Panc1 (cell line): ENCODE data around the gene OR4F15. TPM values are rescaled to one million over a fixed set of nuclear protein-coding genes. Genes with fewer than 3 reads are reported as not detected.
"Not testable (repeated sequence)": the region's sequence is repeated elsewhere in the genome, so short reads cannot be mapped to it uniquely, and the experiment has no call there.

Source experiments
- ATAC-seq: fragments of 200-7000 bp; cut with Tn5 transposase; 2 replicates; pipeline ENCODE4 v1.9.1; 2020; ENCODE audit warnings: mild to moderate bottlenecking, moderate library complexity
- BruUV-seq: library from RNA; stranded (reverse); fragments of 400-500 nt; replicated peaks from 2 replicates; lab custom pipeline; 2021; lab: Mats Ljungman, UMichigan
- CTCF ChIA-PET: fragments of 300-600 bp; sonication (Branson Sonifier 250); formaldehyde crosslinking; loops from one replicate; lab custom pipeline; 2022; ENCODE audit warnings: antibody characterized with exemption; lab: Charles Lee
- POLR2A ChIA-PET: fragments of 300-600 bp; sonication (Branson Sonifier 250); formaldehyde crosslinking; loops from one replicate; lab custom pipeline; 2022; ENCODE audit warnings: antibody characterized with exemption; lab: Charles Lee
- DNase-seq: peaks from one replicate; pipeline ENCODE4 v3.0.0-alpha.2; 2010; ENCODE audit warnings: low read depth, low spot score
- H3K27ac ChIP-seq: 2 replicates; pipeline ENCODE4 v1.5.1; 2011; ENCODE audit warnings: mild to moderate bottlenecking, low read length, inconsistent platforms
- H3K27me3 ChIP-seq: fragments of 200-500 bp; sonication (Bioruptor generic); 2 replicates; pipeline ENCODE4 v1.6.0; 2014; ENCODE audit warnings: low read length, inconsistent platforms; ENCODE audit not compliant: control insufficient read depth, insufficient read depth
- H3K36me3 ChIP-seq: fragments of 200-500 bp; sonication (Bioruptor generic); 2 replicates; pipeline ENCODE4 v1.5.1; 2014; ENCODE audit warnings: inconsistent platforms, mild to moderate bottlenecking, low read length, moderate library complexity; ENCODE audit not compliant: control insufficient read depth, insufficient read depth
- H3K4me1 ChIP-seq: 2 replicates; pipeline ENCODE4 v1.5.1; 2011; ENCODE audit warnings: inconsistent platforms, mild to moderate bottlenecking, low read length, moderate library complexity; ENCODE audit not compliant: control insufficient read depth, insufficient read depth
- H3K4me3 ChIP-seq, 2 experiments: 2 replicates each; pipeline ENCODE4 v1.5.1; 2011 to 2012; ENCODE audit warnings: low read depth in 2 of 2, low read length in 2 of 2, mild to moderate bottlenecking in 2 of 2, inconsistent platforms in 1 of 2, moderate library complexity in 1 of 2
- H3K9me3 ChIP-seq: fragments of 200-500 bp; sonication (Bioruptor generic); 2 replicates; pipeline ENCODE4 v1.5.1; 2014; ENCODE audit warnings: low read depth, mild to moderate bottlenecking, inconsistent platforms, low read length, moderate library complexity; ENCODE audit not compliant: control insufficient read depth, insufficient read depth
- POLR2AphosphoS5 ChIP-seq: IDR thresholded peaks from 2 replicates; pipeline ENCODE4 v1.6.1; 2012; ENCODE audit warnings: mild to moderate bottlenecking, low read depth, low read length, moderate library complexity
- SIN3A ChIP-seq: IDR thresholded peaks from 2 replicates; pipeline ENCODE4 v1.6.1; 2012; ENCODE audit warnings: low read depth, mild to moderate bottlenecking, low read length, moderate library complexity, borderline replicate concordance; ENCODE audit not compliant: insufficient read depth
- TCF7L2 ChIP-seq: IDR thresholded peaks from 2 replicates; pipeline ENCODE4 v1.6.1; 2011; ENCODE audit warnings: mild to moderate bottlenecking, low read depth, low read length, inconsistent platforms
- in situ Hi-C: cut with HindIII; loops from 2 replicates; pipeline ENCODE4 v1.10.0; 2016; ENCODE audit warnings: low sequenced_read_pairs, low pct_unique_long_range_greater_than_20kb
- intact Hi-C: fragments of 100-400 bp; cut with micrococcal nuclease; formaldehyde crosslinking; loops from one replicate; pipeline ENCODE4 v1.10.0; 2022; ENCODE audit not compliant: unreplicated experiment
- total RNA-seq: library from RNA; stranded (reverse); gene quantifications from one replicate; pipeline ENCODE4 v1.2.1, GENCODE V29; 2021; ENCODE audit not compliant: unreplicated experiment
- TF ChIP-seq, protein P1 (sequence below), 2 experiments: IDR thresholded peaks; 2 replicates each; pipeline ENCODE4 v1.6.1; 2011 to 2012; ENCODE audit warnings: low read depth in 2 of 2, control low read depth in 1 of 2, low read length in 1 of 2, mild to moderate bottlenecking in 1 of 2, moderate library complexity in 1 of 2; ENCODE audit not compliant: insufficient read depth in 1 of 2
- TF ChIP-seq, protein P2 (sequence below): fragments of 450-650 bp; IDR thresholded peaks from 2 replicates; pipeline ENCODE4 v1.5.1; 2017; ENCODE audit warnings: mild to moderate bottlenecking

Gene OR4F15
- total RNA-seq, 1 experiment from 2014 or later = not detected

DNA sequence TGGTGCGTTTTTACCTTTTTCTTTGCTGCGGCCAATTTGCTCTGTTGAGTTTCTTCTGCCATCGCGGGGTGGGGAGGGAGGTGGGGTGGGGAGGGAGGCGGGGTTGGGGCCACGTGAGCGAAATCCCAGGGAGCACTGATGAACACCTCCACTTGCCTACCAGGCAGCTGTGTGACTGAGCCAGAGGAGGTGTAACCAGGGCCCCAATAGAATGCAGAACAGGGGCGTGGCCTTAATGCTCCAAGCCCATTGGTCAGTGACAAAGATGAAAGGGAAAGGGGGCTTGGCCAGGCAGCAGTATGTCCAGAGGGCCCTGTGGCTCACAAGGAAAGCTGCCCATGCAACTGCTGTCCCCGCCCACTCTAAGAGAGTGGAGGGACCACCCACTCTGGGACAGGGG is 30.1 kb upstream of the OR4F15 start:
- no peaks in the 10 kb centered on the region for H3K4me1 ChIP-seq
- peaks cover 5% of the 10 kb centered on the region for H3K27me3 ChIP-seq
- DNase-seq (no peak), ATAC-seq (no peak)
- no peaks in the 10 kb centered on the region for H3K9me3 ChIP-seq
- POLR2A ChIA-PET = interaction anchor here (0.6 kb wide), 1 partner anchor 677 kb away, joined by 3 read pairs; no protein-coding TSS in a partner anchor
- in situ Hi-C loops = no loop called here
- TF ChIP-seq, protein P1, sequence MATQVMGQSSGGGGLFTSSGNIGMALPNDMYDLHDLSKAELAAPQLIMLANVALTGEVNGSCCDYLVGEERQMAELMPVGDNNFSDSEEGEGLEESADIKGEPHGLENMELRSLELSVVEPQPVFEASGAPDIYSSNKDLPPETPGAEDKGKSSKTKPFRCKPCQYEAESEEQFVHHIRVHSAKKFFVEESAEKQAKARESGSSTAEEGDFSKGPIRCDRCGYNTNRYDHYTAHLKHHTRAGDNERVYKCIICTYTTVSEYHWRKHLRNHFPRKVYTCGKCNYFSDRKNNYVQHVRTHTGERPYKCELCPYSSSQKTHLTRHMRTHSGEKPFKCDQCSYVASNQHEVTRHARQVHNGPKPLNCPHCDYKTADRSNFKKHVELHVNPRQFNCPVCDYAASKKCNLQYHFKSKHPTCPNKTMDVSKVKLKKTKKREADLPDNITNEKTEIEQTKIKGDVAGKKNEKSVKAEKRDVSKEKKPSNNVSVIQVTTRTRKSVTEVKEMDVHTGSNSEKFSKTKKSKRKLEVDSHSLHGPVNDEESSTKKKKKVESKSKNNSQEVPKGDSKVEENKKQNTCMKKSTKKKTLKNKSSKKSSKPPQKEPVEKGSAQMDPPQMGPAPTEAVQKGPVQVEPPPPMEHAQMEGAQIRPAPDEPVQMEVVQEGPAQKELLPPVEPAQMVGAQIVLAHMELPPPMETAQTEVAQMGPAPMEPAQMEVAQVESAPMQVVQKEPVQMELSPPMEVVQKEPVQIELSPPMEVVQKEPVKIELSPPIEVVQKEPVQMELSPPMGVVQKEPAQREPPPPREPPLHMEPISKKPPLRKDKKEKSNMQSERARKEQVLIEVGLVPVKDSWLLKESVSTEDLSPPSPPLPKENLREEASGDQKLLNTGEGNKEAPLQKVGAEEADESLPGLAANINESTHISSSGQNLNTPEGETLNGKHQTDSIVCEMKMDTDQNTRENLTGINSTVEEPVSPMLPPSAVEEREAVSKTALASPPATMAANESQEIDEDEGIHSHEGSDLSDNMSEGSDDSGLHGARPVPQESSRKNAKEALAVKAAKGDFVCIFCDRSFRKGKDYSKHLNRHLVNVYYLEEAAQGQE (IDR thresholded peaks at IDR 0.05; ENCODE audit: insufficient read depth in 1 of 2, low read depth in 2 of 2, low read length in 1 of 2) = no peak
- TF ChIP-seq SIN3A (no peak), POLR2AphosphoS5 (no peak), TCF7L2 (no peak)
- TF ChIP-seq, protein P2, sequence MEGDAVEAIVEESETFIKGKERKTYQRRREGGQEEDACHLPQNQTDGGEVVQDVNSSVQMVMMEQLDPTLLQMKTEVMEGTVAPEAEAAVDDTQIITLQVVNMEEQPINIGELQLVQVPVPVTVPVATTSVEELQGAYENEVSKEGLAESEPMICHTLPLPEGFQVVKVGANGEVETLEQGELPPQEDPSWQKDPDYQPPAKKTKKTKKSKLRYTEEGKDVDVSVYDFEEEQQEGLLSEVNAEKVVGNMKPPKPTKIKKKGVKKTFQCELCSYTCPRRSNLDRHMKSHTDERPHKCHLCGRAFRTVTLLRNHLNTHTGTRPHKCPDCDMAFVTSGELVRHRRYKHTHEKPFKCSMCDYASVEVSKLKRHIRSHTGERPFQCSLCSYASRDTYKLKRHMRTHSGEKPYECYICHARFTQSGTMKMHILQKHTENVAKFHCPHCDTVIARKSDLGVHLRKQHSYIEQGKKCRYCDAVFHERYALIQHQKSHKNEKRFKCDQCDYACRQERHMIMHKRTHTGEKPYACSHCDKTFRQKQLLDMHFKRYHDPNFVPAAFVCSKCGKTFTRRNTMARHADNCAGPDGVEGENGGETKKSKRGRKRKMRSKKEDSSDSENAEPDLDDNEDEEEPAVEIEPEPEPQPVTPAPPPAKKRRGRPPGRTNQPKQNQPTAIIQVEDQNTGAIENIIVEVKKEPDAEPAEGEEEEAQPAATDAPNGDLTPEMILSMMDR = no peak
- CTCF ChIA-PET = no interaction called here
- H3K36me3 ChIP-seq = no peaks in the 10 kb centered on the region
- H3K4me3 ChIP-seq = no peak overlapping the region
- intact Hi-C loops = loop anchor here (10.0 kb wide), 1 partner anchor 1997 kb away; no protein-coding TSS in a partner anchor
- no peak overlapping the region for H3K27ac ChIP-seq
- BruUV-seq = no TSS peak

DNA sequence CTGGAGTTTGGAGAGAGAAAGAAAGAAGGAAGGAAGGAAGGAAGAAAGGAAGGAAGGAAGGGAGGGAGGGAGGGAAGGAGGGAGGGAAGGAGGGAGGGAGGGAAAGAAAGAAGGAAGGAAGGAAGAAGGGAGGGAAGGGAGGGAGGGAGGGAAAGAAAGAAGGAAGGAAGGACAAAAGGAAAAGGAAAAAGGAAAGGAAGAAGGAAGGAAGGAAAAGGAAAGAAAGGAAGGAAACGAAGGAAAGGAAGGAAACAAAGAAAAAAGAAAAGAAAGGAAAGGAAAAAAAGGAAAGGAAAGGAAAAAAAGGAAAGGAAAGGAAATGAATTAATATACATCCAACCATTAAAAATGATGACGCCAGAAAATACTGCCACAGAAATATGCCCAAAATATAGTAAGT is 27.4 kb upstream of the OR4F15 start:
- Histone ChIP-seq H3K27me3 (peaks cover 5% of the 10 kb centered on the region), H3K4me3 (no peak overlapping the region), H3K9me3 (no peaks in the 10 kb centered on the region), H3K27ac (no peak overlapping the region), H3K4me1 (no peaks in the 10 kb centered on the region), H3K36me3 (no peaks in the 10 kb centered on the region)
- POLR2A ChIA-PET = interaction anchor here (0.6 kb wide), 1 partner anchor 853 kb away, joined by 4 read pairs; no protein-coding TSS in a partner anchor
- no peak for ATAC-seq
- no peak for DNase-seq
- intact Hi-C loops = loop anchor here (10.0 kb wide), 1 partner anchor 2000 kb away; no protein-coding TSS in a partner anchor
- no TSS peak for BruUV-seq
- TF ChIP-seq POLR2AphosphoS5 (no peak), SIN3A (no peak), TCF7L2 (no peak)
- TF ChIP-seq, protein P2 = no peak
- TF ChIP-seq, protein P1 (IDR thresholded peaks at IDR 0.05; ENCODE audit: insufficient read depth in 1 of 2, low read depth in 2 of 2, low read length in 1 of 2) = no peak
- in situ Hi-C loops = no loop called here
- CTCF ChIA-PET = no interaction called here

DNA sequence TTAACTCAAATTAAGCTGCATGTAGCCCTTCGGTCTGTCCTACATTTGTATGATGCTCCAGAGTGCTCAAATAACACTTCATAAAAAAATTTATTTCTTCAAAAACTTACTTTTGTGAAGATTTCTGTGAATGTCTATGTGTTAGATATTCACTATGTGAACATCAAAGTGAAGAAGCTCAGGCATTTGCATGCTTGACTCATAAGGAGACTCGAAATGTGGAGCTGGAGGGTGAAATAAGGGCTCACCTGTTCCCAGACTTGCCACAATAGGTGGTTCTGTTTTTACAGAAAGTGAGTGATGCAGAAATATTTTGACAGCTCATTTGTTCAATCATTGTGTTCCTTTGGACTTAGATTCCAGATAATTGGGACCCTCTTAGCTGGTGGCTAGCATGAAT is 25.6 kb upstream of the OR4F15 start:
- H3K4me3 ChIP-seq, H3K4me1 ChIP-seq, H3K36me3 ChIP-seq, H3K27me3 ChIP-seq, in situ Hi-C loops, POLR2A ChIA-PET, DNase-seq, BruUV-seq, H3K9me3 ChIP-seq, ATAC-seq, CTCF ChIA-PET, H3K27ac ChIP-seq: not testable (repeated sequence)
- intact Hi-C loops = loop anchor here (10.0 kb wide), 1 partner anchor 2002 kb away; no protein-coding TSS in a partner anchor
